GM23338 (cell line): ENCODE data around the gene PNPLA1. TPM values are rescaled to one million over a fixed set of nuclear protein-coding genes. Genes with fewer than 3 reads are reported as not detected.

Source experiments
- ATAC-seq: fragments of 200-7000 bp; cut with Tn5 transposase; 3 replicates; pipeline ENCODE4 v1.9.1; 2020
- DNase-seq: peaks from one replicate; pipeline ENCODE4 v3.0.0-alpha.2; 2015; ENCODE audit warnings: low spot score
- H2AFZ ChIP-seq: fragments of 200-600 bp; sonication (generic); 2 replicates; pipeline ENCODE4 v1.8.0; 2016; ENCODE audit warnings: antibody characterized with exemption, mild to moderate bottlenecking, moderate library complexity
- H3F3A ChIP-seq: fragments of 200-600 bp; sonication (generic); replicated peaks from 2 replicates; pipeline ENCODE4 v1.8.0; 2017; ENCODE audit warnings: antibody characterized with exemption, mixed run types, low read depth
- H3K27ac ChIP-seq: fragments of 200-600 bp; sonication (generic); 2 replicates; pipeline ENCODE4 v1.6.1; 2016; ENCODE audit warnings: low read depth
- H3K27me3 ChIP-seq: fragments of 200-600 bp; sonication (generic); 2 replicates; pipeline ENCODE4 v1.8.0; 2016; ENCODE audit warnings: mild to moderate bottlenecking, mixed run types, moderate library complexity; ENCODE audit not compliant: insufficient read depth
- H3K36me3 ChIP-seq: fragments of 200-600 bp; sonication (generic); 2 replicates; pipeline ENCODE4 v1.8.0; 2016; ENCODE audit warnings: mild to moderate bottlenecking; ENCODE audit not compliant: insufficient read depth
- H3K4me1 ChIP-seq: fragments of 200-600 bp; sonication (generic); 2 replicates; pipeline ENCODE4 v1.8.0; 2016; ENCODE audit warnings: mild to moderate bottlenecking, moderate library complexity; ENCODE audit not compliant: insufficient read depth
- H3K4me2 ChIP-seq: fragments of 200-600 bp; sonication (generic); 2 replicates; pipeline ENCODE4 v1.7.1; 2017; ENCODE audit warnings: mixed run types
- H3K4me3 ChIP-seq: fragments of 200-600 bp; sonication (generic); 2 replicates; pipeline ENCODE4 v1.6.1; 2016; ENCODE audit warnings: mixed run types
- H3K79me2 ChIP-seq: fragments of 200-600 bp; sonication (generic); replicated peaks from 2 replicates; pipeline ENCODE4 v1.8.0; 2017; ENCODE audit warnings: mild to moderate bottlenecking; ENCODE audit not compliant: insufficient read depth
- H3K9me2 ChIP-seq: fragments of 200-600 bp; sonication (generic); 2 replicates; pipeline ENCODE4 v1.8.0; 2017; ENCODE audit not compliant: insufficient read depth
- H4K20me1 ChIP-seq: fragments of 200-600 bp; sonication (generic); replicated peaks from 2 replicates; pipeline ENCODE4 v1.8.0; 2017; ENCODE audit warnings: mild to moderate bottlenecking; ENCODE audit not compliant: insufficient read depth
- H3K27ac Mint-ChIP-seq: 2 replicates; pipeline ENCODE4 v1.8.0; 2020; ENCODE audit warnings: inconsistent platforms, mild to moderate bottlenecking, moderate library complexity, mixed read lengths
- H3K27me3 Mint-ChIP-seq: 3 replicates; pipeline ENCODE4 v1.8.0; 2022; ENCODE audit warnings: low read depth, mild to moderate bottlenecking, moderate library complexity, mixed read lengths, inconsistent platforms; ENCODE audit not compliant: insufficient read depth, poor library complexity
- H3K36me3 Mint-ChIP-seq: 3 replicates; pipeline ENCODE4 v1.8.0; 2021; ENCODE audit warnings: low read depth, mild to moderate bottlenecking, inconsistent platforms, moderate library complexity, mixed read lengths
- H3K4me1 Mint-ChIP-seq: 3 replicates; pipeline ENCODE4 v1.8.0; 2020; ENCODE audit warnings: mild to moderate bottlenecking, inconsistent platforms, mixed read lengths
- H3K4me3 Mint-ChIP-seq: 3 replicates; pipeline ENCODE4 v1.8.0; 2021; ENCODE audit warnings: moderate library complexity, mild to moderate bottlenecking, inconsistent platforms, mixed read lengths
- H3K9me3 Mint-ChIP-seq: 3 replicates; pipeline ENCODE4 v1.8.0; 2020; ENCODE audit warnings: moderate library complexity, mild to moderate bottlenecking, inconsistent platforms, mixed read lengths
- CREB1 ChIP-seq: fragments of 250-450 bp; sonication (Bioruptor Pico); IDR thresholded peaks from 2 replicates; pipeline ENCODE4 v1.5.0; 2020; ENCODE audit warnings: low read depth, mild to moderate bottlenecking, moderate library complexity
- CTCF ChIP-seq, 2 experiments: fragments of 200-600 bp in 1 of 2; sonication (generic) in 1 of 2; conservative IDR thresholded peaks; 2 replicates each; pipeline versions ENCODE4 v1.5.1 to v1.6.1; 2016 to 2017; ENCODE audit warnings: antibody characterized with exemption in 2 of 2, low read depth in 2 of 2, mild to moderate bottlenecking in 2 of 2, moderate library complexity in 1 of 2
- EZH2 ChIP-seq: fragments of 200-600 bp; sonication (generic); IDR thresholded peaks from one replicate; pipeline ENCODE4 v1.8.0; 2017; ENCODE audit warnings: antibody characterized with exemption, mild to moderate bottlenecking, low read depth; ENCODE audit not compliant: unreplicated experiment
- EZH2phosphoT487 ChIP-seq: fragments of 200-600 bp; sonication (generic); IDR thresholded peaks from one replicate; pipeline ENCODE4 v1.8.1; 2018; ENCODE audit warnings: antibody characterized with exemption; ENCODE audit not compliant: unreplicated experiment
- JUNB ChIP-seq: IDR thresholded peaks from one replicate; pipeline ENCODE4 v1.6.1; 2016; ENCODE audit warnings: antibody characterized with exemption; ENCODE audit not compliant: unreplicated experiment
- REST ChIP-seq: IDR thresholded peaks from one replicate; pipeline ENCODE4 v1.6.1; 2018; ENCODE audit warnings: antibody characterized with exemption; ENCODE audit not compliant: unreplicated experiment
- STAT1 ChIP-seq: IDR thresholded peaks from one replicate; pipeline ENCODE4 v1.6.1; 2016; ENCODE audit warnings: antibody characterized with exemption; ENCODE audit not compliant: unreplicated experiment
- ZNF114 ChIP-seq: fragments of 250-450 bp; sonication (Bioruptor Pico); IDR thresholded peaks from 2 replicates; pipeline ENCODE4 v1.5.0; 2020; ENCODE audit warnings: mild to moderate bottlenecking, moderate library complexity
- ZNF331 ChIP-seq: fragments of 250-450 bp; sonication (Bioruptor Pico); IDR thresholded peaks from 2 replicates; pipeline ENCODE4 v1.5.0; 2020; ENCODE audit warnings: low read depth, mild to moderate bottlenecking, moderate library complexity
- ZNF462 ChIP-seq: fragments of 250-450 bp; sonication (Bioruptor Pico); IDR thresholded peaks from 2 replicates; pipeline ENCODE4 v1.5.0; 2020; ENCODE audit warnings: mild to moderate bottlenecking, moderate library complexity
- polyA plus RNA-seq: library from polyadenylated mRNA; unstranded; fragments of >200 nt; fragmentation: Nextera tagmentation; extraction: Ambion mirVana; gene quantifications from 2 replicates; pipeline ENCODE4 v1.2.1, GENCODE V29; 2016
- total RNA-seq: library from RNA; depleted of rRNA; stranded (reverse); fragments of >200 nt; shearing (Covaris generic); gene quantifications from 2 replicates; pipeline ENCODE4 v1.2.3, GENCODE V29; 2014

The PNPLA1 gene
- total and polyA plus RNA-seq, 2 experiments from 2014 or later = not detected

- no peak for TF ChIP-seq REST
- no peak for TF ChIP-seq EZH2
These were observed 53.2 kb downstream of the PNPLA1 start (continued) for GRCh38 chr6:36323062-36323461.

DNA sequence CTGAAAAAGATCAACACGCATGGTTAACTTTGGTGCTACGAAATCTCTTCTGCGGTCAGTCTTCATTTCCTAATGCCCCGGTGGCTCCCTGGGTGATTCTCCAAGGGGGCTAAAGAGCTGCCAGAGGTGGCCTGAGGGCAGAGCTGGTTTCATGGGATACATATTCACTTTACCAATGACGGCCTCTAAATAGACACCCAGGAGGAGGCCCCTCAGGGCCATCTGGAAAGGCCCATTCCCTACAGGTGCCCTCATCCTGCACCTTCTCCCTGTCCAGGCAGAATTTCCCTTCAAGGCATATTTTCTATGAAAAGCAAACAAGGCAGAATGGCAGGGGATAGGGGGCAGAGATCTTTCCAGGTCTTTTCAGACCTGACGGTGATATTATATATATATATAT, 54.3 kb downstream of the PNPLA1 start:
- DNase-seq = no peak
- Histone ChIP-seq H3K4me3 (no peak overlapping the region), H3K27me3 (no peaks in the 10 kb centered on the region), H3K36me3 (no peaks in the 10 kb centered on the region), H2AFZ (no peak overlapping the region), H3K4me2 (no peak overlapping the region), H3K79me2 (no peaks in the 10 kb centered on the region), H3F3A (no peaks in the 10 kb centered on the region), H4K20me1 (no peaks in the 10 kb centered on the region), H3K9me2 (no peaks in the 10 kb centered on the region), H3K27ac (no peak overlapping the region), H3K4me1 (peaks cover 4% of the 10 kb centered on the region; the same call in 1 of the 2 replicates)
- H3K27me3 Mint-ChIP-seq = peaks cover 9% of the 10 kb centered on the region
- no peak for ATAC-seq
- peaks cover 30% of the 10 kb centered on the region for H3K4me1 Mint-ChIP-seq
- no peaks in the 10 kb centered on the region for H3K36me3 Mint-ChIP-seq
- no peaks in the 10 kb centered on the region for H3K9me3 Mint-ChIP-seq
- H3K4me3 Mint-ChIP-seq = no peak overlapping the region
- no peak overlapping the region for H3K27ac Mint-ChIP-seq
- TF ChIP-seq REST (no peak), EZH2phosphoT487 (no peak), ZNF462 (CRISPR knock-in tag) (no peak), CTCF (conservative IDR thresholded peaks at IDR 0.05; ENCODE audit: low read depth in 2 of 2) (no peak), ZNF114 (CRISPR knock-in tag) (no peak), CREB1 (CRISPR knock-in tag) (no peak), ZNF331 (CRISPR knock-in tag) (no peak), STAT1 (no peak), JUNB (no peak)
